ENCODE measurements around the gene PRSS53.
A peak's percentile ranks its signal among the peaks of the same experiment; 100 is the strongest.

The PRSS53 gene

DNA sequence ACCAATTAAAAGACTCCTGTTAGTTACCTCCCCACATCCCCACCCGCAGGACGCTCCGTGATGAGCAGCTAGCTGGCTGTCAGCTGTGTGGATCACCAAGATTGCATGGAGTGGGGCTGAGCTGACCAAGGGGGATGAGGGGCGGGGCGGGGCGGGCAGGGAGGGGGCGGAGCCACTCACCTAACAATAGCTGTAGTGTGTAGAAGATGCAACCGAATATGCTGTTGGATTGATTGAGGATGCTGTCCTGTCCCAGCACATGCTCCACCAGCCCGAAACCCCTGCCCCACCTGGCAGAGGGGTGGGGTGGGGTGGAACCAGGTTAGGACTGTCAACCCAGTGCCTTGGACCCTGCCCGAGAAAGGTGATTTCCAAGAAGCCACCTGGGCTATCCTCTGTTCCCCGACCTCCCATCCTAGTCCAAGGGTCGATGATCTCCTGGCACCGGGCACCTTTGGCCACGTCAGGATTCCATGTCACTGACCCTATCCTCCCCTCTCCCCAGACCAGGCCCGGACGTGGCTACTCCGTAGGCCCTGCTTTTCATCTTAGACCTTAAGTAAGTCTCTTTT is 4.5 kb upstream of the PRSS53 start:
- Histone ChIP-seq H3K9me3 (ENCODE audit: insufficient read depth, low read length, severe bottlenecking) (no peaks in the 10 kb centered on the region), H3K4me1 (ENCODE audit: insufficient read depth, low read length) (peaks cover 28% of the 10 kb centered on the region), H3K4me2 (ENCODE audit: insufficient read depth, low read length) (peak overlapping the region; percentile 78), H3K9ac (ENCODE audit: low read depth, low read length) (peak overlapping the region; percentile 68), H4K20me1 (ENCODE audit: insufficient read depth, low read length) (0 out of 2 replicates have a peak, but pooled peaks cover 11% of the 10 kb centered on the region), H3K27me3 (ENCODE audit: insufficient read depth, low read length, poor library complexity) (no peaks in the 10 kb centered on the region), H3K36me3 (ENCODE audit: insufficient read depth, low read length) (peaks cover 35% of the 10 kb centered on the region), H3K79me2 (ENCODE audit: insufficient read depth, low read length) (peaks cover 37% of the 10 kb centered on the region), H3K4me3 (ENCODE audit: low read depth in 1 of 2, low read length in 2 of 2) (peak overlapping the region in 1 of 2 experiments; percentile 85; a peak in 2 of 4 replicates), H3K27ac (ENCODE audit: low read length) (no peak overlapping the region), H2AFZ (ENCODE audit: low read depth, low read length) (no peak overlapping the region)
- no peak for TF ChIP-seq EZH2 (IDR thresholded peaks at IDR 0.05; ENCODE audit: borderline replicate concordance, low read depth, low read length, severe bottlenecking)
- TF ChIP-seq, protein P1, sequence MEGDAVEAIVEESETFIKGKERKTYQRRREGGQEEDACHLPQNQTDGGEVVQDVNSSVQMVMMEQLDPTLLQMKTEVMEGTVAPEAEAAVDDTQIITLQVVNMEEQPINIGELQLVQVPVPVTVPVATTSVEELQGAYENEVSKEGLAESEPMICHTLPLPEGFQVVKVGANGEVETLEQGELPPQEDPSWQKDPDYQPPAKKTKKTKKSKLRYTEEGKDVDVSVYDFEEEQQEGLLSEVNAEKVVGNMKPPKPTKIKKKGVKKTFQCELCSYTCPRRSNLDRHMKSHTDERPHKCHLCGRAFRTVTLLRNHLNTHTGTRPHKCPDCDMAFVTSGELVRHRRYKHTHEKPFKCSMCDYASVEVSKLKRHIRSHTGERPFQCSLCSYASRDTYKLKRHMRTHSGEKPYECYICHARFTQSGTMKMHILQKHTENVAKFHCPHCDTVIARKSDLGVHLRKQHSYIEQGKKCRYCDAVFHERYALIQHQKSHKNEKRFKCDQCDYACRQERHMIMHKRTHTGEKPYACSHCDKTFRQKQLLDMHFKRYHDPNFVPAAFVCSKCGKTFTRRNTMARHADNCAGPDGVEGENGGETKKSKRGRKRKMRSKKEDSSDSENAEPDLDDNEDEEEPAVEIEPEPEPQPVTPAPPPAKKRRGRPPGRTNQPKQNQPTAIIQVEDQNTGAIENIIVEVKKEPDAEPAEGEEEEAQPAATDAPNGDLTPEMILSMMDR (IDR thresholded peaks at IDR 0.05; ENCODE audit: borderline replicate concordance, extremely low read depth, low read length, poor library complexity, severe bottlenecking): no peak
- no peak for ATAC-seq (ENCODE audit: insufficient read depth, low read depth)
- DNase-seq: no peak

DNA sequence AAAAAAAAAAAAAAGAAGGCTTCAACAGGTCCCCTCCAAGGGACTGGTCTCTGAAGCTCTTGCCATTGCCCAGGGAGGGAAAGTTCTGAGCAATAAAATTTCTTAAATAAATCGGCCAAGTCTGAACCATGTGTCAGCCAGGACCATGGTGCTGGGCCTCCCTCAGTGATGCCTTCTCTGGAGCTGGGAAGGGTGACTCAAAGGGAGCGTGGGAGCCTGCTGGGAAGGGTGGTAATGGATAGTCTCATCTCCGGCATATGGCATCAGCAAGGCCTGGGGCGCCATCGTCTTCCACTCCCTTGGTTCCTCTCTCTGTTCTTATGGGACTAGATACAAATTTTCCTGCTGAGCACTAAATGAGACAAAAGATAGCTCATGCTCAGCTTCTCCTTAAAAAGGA is 3.6 kb upstream of the PRSS53 start:
- Histone ChIP-seq H3K27ac (ENCODE audit: low read length) (no peak overlapping the region), H3K9me3 (ENCODE audit: insufficient read depth, low read length, severe bottlenecking) (no peaks in the 10 kb centered on the region), H3K4me3 (ENCODE audit: low read depth in 1 of 2, low read length in 2 of 2) (no peak overlapping the region), H4K20me1 (ENCODE audit: insufficient read depth, low read length) (0 out of 2 replicates have a peak, but pooled peaks cover 13% of the 10 kb centered on the region), H3K4me2 (ENCODE audit: insufficient read depth, low read length) (peak overlapping the region; percentile 78; the same call in 1 of the 2 replicates), H3K79me2 (ENCODE audit: insufficient read depth, low read length) (peaks cover 37% of the 10 kb centered on the region), H3K4me1 (ENCODE audit: insufficient read depth, low read length) (peaks cover 28% of the 10 kb centered on the region), H3K27me3 (ENCODE audit: insufficient read depth, low read length, poor library complexity) (no peaks in the 10 kb centered on the region), H3K36me3 (ENCODE audit: insufficient read depth, low read length) (peaks cover 40% of the 10 kb centered on the region), H2AFZ (ENCODE audit: low read depth, low read length) (no peak overlapping the region), H3K9ac (ENCODE audit: low read depth, low read length) (no peak overlapping the region)
- DNase-seq (no peak), ATAC-seq (ENCODE audit: insufficient read depth, low read depth) (no peak)
- TF ChIP-seq EZH2 (IDR thresholded peaks at IDR 0.05; ENCODE audit: borderline replicate concordance, low read depth, low read length, severe bottlenecking): no peak
- TF ChIP-seq, protein P1 (IDR thresholded peaks at IDR 0.05; ENCODE audit: borderline replicate concordance, extremely low read depth, low read length, poor library complexity, severe bottlenecking): no peak

DNA sequence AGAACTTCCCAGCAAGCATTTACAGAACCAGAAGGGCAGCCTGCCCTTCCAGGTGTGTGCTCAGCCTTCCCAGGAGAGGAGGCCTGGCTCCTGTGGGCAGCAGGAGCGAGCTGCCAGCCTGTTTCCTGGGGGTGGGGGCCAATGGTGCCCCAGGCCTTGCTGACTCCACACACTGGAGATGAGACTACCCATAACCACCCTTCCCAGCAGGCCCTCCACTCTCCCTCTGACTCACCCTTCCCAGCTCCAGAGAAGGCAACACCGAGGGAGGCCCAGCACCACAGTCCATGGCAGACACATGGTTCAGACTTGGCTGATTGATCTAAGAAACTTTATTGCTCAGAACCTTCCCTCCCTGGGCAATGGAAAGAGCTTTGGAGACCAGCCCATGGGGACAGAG is 1.8 kb upstream of the PRSS53 start:
- Histone ChIP-seq H2AFZ (ENCODE audit: low read depth, low read length) (no peak overlapping the region), H3K79me2 (ENCODE audit: insufficient read depth, low read length) (peaks cover 37% of the 10 kb centered on the region), H4K20me1 (ENCODE audit: insufficient read depth, low read length) (0 out of 2 replicates have a peak, but pooled peaks cover 18% of the 10 kb centered on the region), H3K4me1 (ENCODE audit: insufficient read depth, low read length) (peaks cover 26% of the 10 kb centered on the region), H3K9me3 (ENCODE audit: insufficient read depth, low read length, severe bottlenecking) (no peaks in the 10 kb centered on the region), H3K4me3 (ENCODE audit: low read depth in 1 of 2, low read length in 2 of 2) (no peak overlapping the region), H3K4me2 (ENCODE audit: insufficient read depth, low read length) (no peak overlapping the region), H3K27ac (ENCODE audit: low read length) (no peak overlapping the region), H3K27me3 (ENCODE audit: insufficient read depth, low read length, poor library complexity) (no peaks in the 10 kb centered on the region), H3K36me3 (ENCODE audit: insufficient read depth, low read length) (peaks cover 56% of the 10 kb centered on the region), H3K9ac (ENCODE audit: low read depth, low read length) (no peak overlapping the region)
- no peak for TF ChIP-seq EZH2 (IDR thresholded peaks at IDR 0.05; ENCODE audit: borderline replicate concordance, low read depth, low read length, severe bottlenecking)
- TF ChIP-seq, protein P1 (IDR thresholded peaks at IDR 0.05; ENCODE audit: borderline replicate concordance, extremely low read depth, low read length, poor library complexity, severe bottlenecking): no peak
- ATAC-seq (ENCODE audit: insufficient read depth, low read depth) (no peak), DNase-seq (no peak)
